ENCODE data around the gene GCDH. TPM values are rescaled to one million over a fixed set of nuclear protein-coding genes. Genes with fewer than 3 reads are reported as not detected.

Gene GCDH
- total and polyA plus RNA-seq, 2 of the 8 experiments (the other 6 are each of a cell fraction or from before 2014, with no cell fraction given) = 67.3 to 89.4 TPM

DNA sequence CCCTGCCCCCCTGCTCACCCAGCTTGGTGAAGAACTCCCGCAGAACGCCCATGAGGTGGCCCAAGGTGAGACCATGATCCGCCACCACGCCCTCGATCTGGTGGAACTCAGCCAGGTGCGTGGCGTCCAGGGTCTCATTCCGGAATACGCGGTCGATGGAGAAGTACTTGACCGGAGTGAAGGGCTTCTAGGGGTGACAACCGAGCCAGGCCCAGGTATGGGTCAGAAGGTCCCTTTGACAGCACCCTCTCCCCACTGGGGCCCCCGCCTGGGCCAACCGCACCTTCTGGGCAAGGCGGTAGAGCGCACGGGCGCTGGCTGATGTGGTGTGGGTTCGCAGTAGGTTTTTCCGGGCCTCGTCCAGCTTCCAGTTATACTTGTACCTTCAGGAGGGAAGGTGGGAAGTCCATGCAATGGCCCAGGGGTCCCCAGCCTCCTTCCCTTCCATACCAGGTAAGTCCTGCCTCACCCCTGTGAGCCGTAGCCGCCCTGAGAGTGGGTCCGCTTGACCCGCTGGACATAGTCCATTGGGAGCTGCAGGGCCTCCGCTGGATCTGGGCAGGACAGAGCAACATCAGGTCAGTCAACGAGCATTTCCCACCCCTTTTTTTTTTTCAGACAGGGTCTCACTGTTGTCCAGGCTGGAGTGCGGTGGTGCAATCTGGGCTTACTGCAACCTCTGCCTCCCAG, 33.8 kb downstream of the GCDH start:
- no peak overlapping the region for H3K23ac ChIP-seq (ENCODE audit: insufficient read length)
- H2BK12ac ChIP-seq (ENCODE audit: low read depth, low read length) = no peak overlapping the region
- H3K4me2 ChIP-seq (ENCODE audit: insufficient read depth in 1 of 2, low read depth in 2 of 2, low read length in 2 of 2) = no peak overlapping the region
- no peak overlapping the region; the same call in 1 of the 2 replicates for H4K8ac ChIP-seq (ENCODE audit: extremely low read depth, insufficient read depth, low read length)
- H4K20me1 ChIP-seq (replicated peaks in 1 of 2; ENCODE audit: control insufficient read depth in 1 of 2, insufficient read depth in 2 of 2, low read length in 2 of 2) = peaks cover 0 to 3% of the 10 kb centered on the region in 2 experiments
- H3K14ac ChIP-seq (ENCODE audit: insufficient read length) = no peak overlapping the region
- no peaks in the 10 kb centered on the region for H3K4me1 ChIP-seq (replicated peaks in 1 of 4; ENCODE audit: control insufficient read depth in 3 of 4, insufficient read depth in 4 of 4, low read length in 3 of 4)
- no peak overlapping the region for H2BK120ac ChIP-seq (replicated peaks; ENCODE audit: low read depth, low read length)
- no peaks in the 10 kb centered on the region for H3K79me2 ChIP-seq (ENCODE audit: control insufficient read depth in 1 of 2, insufficient read depth in 2 of 2, low read length in 2 of 2)
- H3K79me1 ChIP-seq (ENCODE audit: low read depth, low read length) = no peaks in the 10 kb centered on the region; the same call in 1 of the 2 replicates
- CTCF ChIA-PET (ENCODE audit: partially characterized antibody) = interaction anchor here (1.5 kb wide), 2 partner anchors 8 to 77 kb away, joined by 4 read pairs; partner anchors contain the start of gene FARSA
- H3K56ac ChIP-seq (replicated peaks; ENCODE audit: insufficient read length, low read depth, low read length) = no peak overlapping the region
- no peak overlapping the region for H2BK15ac ChIP-seq (ENCODE audit: low read length)
- DNase-seq (ENCODE audit: low read depth in 1 of 2, low spot score in 2 of 2) (no peak), FAIRE-seq (no peak)
- no peak overlapping the region for H3K9ac ChIP-seq (replicated peaks in 1 of 4; ENCODE audit: extremely low read depth in 1 of 4, low read depth in 3 of 4, low read length in 3 of 4)
- no peak overlapping the region for H4K5ac ChIP-seq (ENCODE audit: insufficient read length, low read depth, low read length)
- H3K9me3 ChIP-seq (ENCODE audit: insufficient read depth in 2 of 2, low read depth in 1 of 2, low read length in 1 of 2) = no peaks in the 10 kb centered on the region; a peak in 1 of 4 replicates
- H3K18ac ChIP-seq (ENCODE audit: extremely low read depth, low read length) = no peak overlapping the region
- WGBS, 2 experiments (ENCODE audit: extremely low coverage in 1 of 2, insufficient coverage in 1 of 2, insufficient read length in 1 of 2, insufficient replicate concordance in 2 of 2, low coverage in 1 of 2, low lambda C conversion rate in 2 of 2, missing lambda C conversion rate in 1 of 2) = 95% methylated on average over 26 of the region's 29 CpGs; no CpG with 5 or more reads in 1 of the 2 experiments
- H2AFZ ChIP-seq (ENCODE audit: low read length) = no peak overlapping the region
- H4K91ac ChIP-seq (replicated peaks; ENCODE audit: insufficient read length, low read length) = no peak overlapping the region
- H3K27me3 ChIP-seq (replicated peaks in 1 of 4; ENCODE audit: control insufficient read depth in 3 of 4, extremely low read depth in 1 of 4, insufficient read depth in 3 of 4, low read length in 3 of 4) = no peaks in the 10 kb centered on the region
- H3K23me2 ChIP-seq (ENCODE audit: low read depth, low read length) = no peaks in the 10 kb centered on the region
- H2BK5ac ChIP-seq (ENCODE audit: low read depth, low read length) = no peak overlapping the region
- no peak overlapping the region for H3K4me3 ChIP-seq (ENCODE audit: extremely low read depth in 1 of 4, insufficient read depth in 2 of 4, low read depth in 3 of 4, low read length in 4 of 4)
- no peak overlapping the region for H2AK5ac ChIP-seq (ENCODE audit: low read depth, low read length)
- TF ChIP-seq NRF1 (IDR thresholded peaks at IDR 0.05; ENCODE audit: low read depth, low read length) (no peak), KDM5A (IDR thresholded peaks at IDR 0.05; ENCODE audit: low read length) (no peak), CBX8 (IDR thresholded peaks at IDR 0.05; ENCODE audit: borderline replicate concordance, low read depth, low read length) (no peak), RFX5 (IDR thresholded peaks at IDR 0.05; ENCODE audit: borderline replicate concordance, low read depth, low read length) (no peak)
- POLR2A ChIA-PET (ENCODE audit: partially characterized antibody) = interaction anchor here (1.0 to 13.9 kb wide), 4 partner anchors 8 to 23 kb away, joined by 3 to 180 read pairs (median 15); partner anchors contain the start of genes CALR and FARSA
- peaks cover 37 to 73% (median 51%) of the 10 kb centered on the region in 4 experiments for H3K36me3 ChIP-seq (ENCODE audit: control insufficient read depth in 2 of 4, insufficient read depth in 4 of 4, low read length in 3 of 4)
- H3K4ac ChIP-seq (replicated peaks; ENCODE audit: insufficient read length, low read depth, low read length) = no peak overlapping the region
- H2BK20ac ChIP-seq (ENCODE audit: low read length) = no peak overlapping the region
- H3K27ac ChIP-seq (ENCODE audit: low read depth, low read length) = no peak overlapping the region
